NCI-H748 (cell line): ENCODE data around the gene SLC27A3.
A peak's percentile ranks its signal among the peaks of the same experiment; 100 is the strongest.

Source experiments
- DNase-seq: peaks from one replicate; lab custom pipeline; 2025; ENCODE audit not compliant: unreplicated experiment; lab: John Stamatoyannopoulos, UW

The SLC27A3 gene

GRCh38 chr1:153774780-153775457 lies at the start of gene SLC27A3:
SLC27A3 (plus strand) TSS chr1:153775407; CDS start chr1:153775498, 91 bp downstream.
- DNase-seq, result peak; percentile 86

- peak; percentile 100 for DNase-seq
Observed at GRCh38 chr1:153727463-153728304, 47.5 kb upstream of the SLC27A3 start, which contains the start of gene INTS3. INTS3 (plus strand) TSS chr1:153728050; CDS start chr1:153728635, 585 bp downstream.

GRCh38 chr1:153728305-153729066 lies 46.7 kb upstream of the SLC27A3 start:
- DNase-seq, result peak; percentile 63

GRCh38 chr1:153730468-153730988 lies 44.7 kb upstream of the SLC27A3 start:
- no peak for DNase-seq

- DNase-seq, result peak; percentile 26
Observed at GRCh38 chr1:153733970-153734369, 41.2 kb upstream of the SLC27A3 start.

- DNase-seq, result no peak
Observed at GRCh38 chr1:153734396-153735089, 40.7 kb upstream of the SLC27A3 start.

- no peak for DNase-seq
Observed at GRCh38 chr1:153735090-153735420, 40.2 kb upstream of the SLC27A3 start.

GRCh38 chr1:153741986-153742385 lies 33.2 kb upstream of the SLC27A3 start:
- DNase-seq, result no peak

- no peak for DNase-seq
Observed at GRCh38 chr1:153742411-153743142, 32.6 kb upstream of the SLC27A3 start.

- no peak for DNase-seq
Observed at GRCh38 chr1:153745417-153745816, 29.8 kb upstream of the SLC27A3 start.

- no peak for DNase-seq
Observed at GRCh38 chr1:153746174-153746573, 29.0 kb upstream of the SLC27A3 start.

- no peak for DNase-seq
Observed at GRCh38 chr1:153748903-153749302, 26.3 kb upstream of the SLC27A3 start.

- peak; percentile 74 for DNase-seq
Observed at GRCh38 chr1:153749408-153750005, 25.7 kb upstream of the SLC27A3 start.

- DNase-seq, result no peak
Observed at GRCh38 chr1:153750026-153750995, 24.9 kb upstream of the SLC27A3 start.

GRCh38 chr1:153752072-153752471 lies 23.1 kb upstream of the SLC27A3 start:
- no peak for DNase-seq

GRCh38 chr1:153752571-153753195 lies 22.5 kb upstream of the SLC27A3 start:
- no peak for DNase-seq

GRCh38 chr1:153754266-153754665 lies 20.9 kb upstream of the SLC27A3 start:
- no peak for DNase-seq

GRCh38 chr1:153760440-153760839 lies 14.8 kb upstream of the SLC27A3 start:
- DNase-seq, result no peak
